Fibroblast of lung (primary cell): Measurements from ENCODE around the gene CELF2. TPM values are rescaled to one million over a fixed set of nuclear protein-coding genes. Genes with fewer than 3 reads are reported as not detected.

Source experiments
- DNase-seq, 2 donors: peaks; one replicate each; pipeline versions ENCODE4 v3.0.0 to v3.0.0-alpha.2; 2010; ENCODE audit warnings: low read depth in 2 of 2
- H2AFZ ChIP-seq: 2 replicates; pipeline ENCODE4 v1.5.1; 2012; ENCODE audit warnings: low read length, control low read depth, inconsistent platforms
- H3K27ac ChIP-seq: 2 replicates; pipeline ENCODE4 v1.5.1; 2011; ENCODE audit warnings: low read length, control low read depth; ENCODE audit not compliant: insufficient read depth
- H3K27me3 ChIP-seq: 2 replicates; pipeline ENCODE4 v1.5.1; 2011; ENCODE audit warnings: mild to moderate bottlenecking, low read length; ENCODE audit not compliant: control insufficient read depth, insufficient read depth
- H3K36me3 ChIP-seq: 2 replicates; pipeline ENCODE4 v1.5.1; 2011; ENCODE audit warnings: low read length; ENCODE audit not compliant: control insufficient read depth, insufficient read depth
- H3K4me1 ChIP-seq: 2 replicates; pipeline ENCODE4 v1.5.1; 2011; ENCODE audit warnings: low read length; ENCODE audit not compliant: control insufficient read depth, insufficient read depth; ENCODE audit errors: extremely low read depth
- H3K4me2 ChIP-seq: 2 replicates; pipeline ENCODE4 v1.5.1; 2011; ENCODE audit warnings: low read length, control low read depth; ENCODE audit not compliant: insufficient read depth; ENCODE audit errors: extremely low read depth
- H3K4me3 ChIP-seq, 4 experiments: fragments of 200-600 bp in 1 of 4; sonication (generic) in 1 of 4; replicated peaks in 1 of 4; 2 replicates each; pipeline ENCODE4 v1.5.1; 2011 to 2016; ENCODE audit warnings: low read length in 4 of 4, low read depth in 3 of 4, mild to moderate bottlenecking in 3 of 4, control low read depth in 2 of 4, inconsistent platforms in 1 of 4, mixed read lengths in 1 of 4; ENCODE audit not compliant: insufficient read depth in 1 of 4; ENCODE audit errors: control extremely low read depth in 1 of 4
- H3K79me2 ChIP-seq: 2 replicates; pipeline ENCODE4 v1.5.1; 2012; ENCODE audit warnings: mild to moderate bottlenecking, low read length, inconsistent platforms; ENCODE audit not compliant: control insufficient read depth, insufficient read depth
- H3K9ac ChIP-seq: 2 replicates; pipeline ENCODE4 v1.5.1; 2011; ENCODE audit warnings: mild to moderate bottlenecking, low read length, control low read depth; ENCODE audit not compliant: insufficient read depth
- H3K9me3 ChIP-seq: 2 replicates; pipeline ENCODE4 v1.5.1; 2012; ENCODE audit warnings: low read depth, low read length; ENCODE audit not compliant: control insufficient read depth, insufficient read depth
- H4K20me1 ChIP-seq: 2 replicates; pipeline ENCODE4 v1.5.1; 2011; ENCODE audit warnings: low read length; ENCODE audit not compliant: control insufficient read depth, insufficient read depth; ENCODE audit errors: extremely low read depth
- EZH2 ChIP-seq: IDR thresholded peaks from 2 replicates; pipeline ENCODE4 v1.5.1; 2012; ENCODE audit warnings: low read length, control low read depth, mild to moderate bottlenecking; ENCODE audit errors: missing control alignments
- polyA plus RNA-seq, 2 donors: library from polyadenylated mRNA; depleted of rRNA in 1 of 2; stranded (reverse) in 1 of 2; unstranded in 1 of 2; fragments of >200 nt; gene quantifications; 2 replicates each; pipeline ENCODE4 v1.2.1, GENCODE V29; 2011 to 2012; ENCODE audit warnings: missing spikeins in 1 of 2
- total RNA-seq: library from RNA; depleted of rRNA; stranded (reverse); fragments of >200 nt; gene quantifications from 2 replicates; pipeline ENCODE4 v1.2.1, GENCODE V29; 2014
- TF ChIP-seq, protein P1 (sequence below), 2 donors: IDR thresholded peaks in 1 of 2; conservative IDR thresholded peaks in 1 of 2; 1 replicate in 1 of 2; 2 replicates in 1 of 2; pipeline ENCODE4 v1.5.1; 2011 to 2012; ENCODE audit warnings: low read length in 2 of 2, control low read depth in 1 of 2, inconsistent platforms in 1 of 2, low read depth in 1 of 2, mild to moderate bottlenecking in 1 of 2

The CELF2 gene
- total and polyA plus RNA-seq, 2 donors (not counting 1 experiment from before 2014, with no cell fraction given), result 16.9 to 25.1 TPM

DNA sequence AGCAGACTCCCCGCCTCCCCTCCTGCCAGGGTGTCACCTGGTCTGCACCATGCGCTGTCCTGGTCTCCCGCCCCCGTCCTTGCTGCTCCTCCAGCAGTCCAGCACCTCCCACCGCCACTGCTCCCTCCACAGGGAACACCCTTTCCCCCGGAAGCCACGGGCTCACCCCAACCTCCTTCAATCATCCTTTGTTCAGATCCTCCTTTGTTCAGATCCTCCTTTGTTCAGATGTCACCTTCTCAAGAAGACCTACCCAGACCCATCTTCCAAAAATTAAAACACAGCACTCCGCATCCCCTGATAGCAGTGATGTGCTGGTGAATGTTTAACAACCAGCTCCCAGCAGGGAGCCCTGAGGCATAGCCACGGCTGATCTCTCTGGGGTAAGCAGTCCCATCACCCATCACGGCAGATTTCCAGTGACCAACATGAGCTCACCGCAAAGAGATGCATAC lies 356.1 kb downstream of the CELF2 start:
- no peaks in the 10 kb centered on the region for H3K79me2 ChIP-seq
- no peak for TF ChIP-seq EZH2
- TF ChIP-seq, protein P1, sequence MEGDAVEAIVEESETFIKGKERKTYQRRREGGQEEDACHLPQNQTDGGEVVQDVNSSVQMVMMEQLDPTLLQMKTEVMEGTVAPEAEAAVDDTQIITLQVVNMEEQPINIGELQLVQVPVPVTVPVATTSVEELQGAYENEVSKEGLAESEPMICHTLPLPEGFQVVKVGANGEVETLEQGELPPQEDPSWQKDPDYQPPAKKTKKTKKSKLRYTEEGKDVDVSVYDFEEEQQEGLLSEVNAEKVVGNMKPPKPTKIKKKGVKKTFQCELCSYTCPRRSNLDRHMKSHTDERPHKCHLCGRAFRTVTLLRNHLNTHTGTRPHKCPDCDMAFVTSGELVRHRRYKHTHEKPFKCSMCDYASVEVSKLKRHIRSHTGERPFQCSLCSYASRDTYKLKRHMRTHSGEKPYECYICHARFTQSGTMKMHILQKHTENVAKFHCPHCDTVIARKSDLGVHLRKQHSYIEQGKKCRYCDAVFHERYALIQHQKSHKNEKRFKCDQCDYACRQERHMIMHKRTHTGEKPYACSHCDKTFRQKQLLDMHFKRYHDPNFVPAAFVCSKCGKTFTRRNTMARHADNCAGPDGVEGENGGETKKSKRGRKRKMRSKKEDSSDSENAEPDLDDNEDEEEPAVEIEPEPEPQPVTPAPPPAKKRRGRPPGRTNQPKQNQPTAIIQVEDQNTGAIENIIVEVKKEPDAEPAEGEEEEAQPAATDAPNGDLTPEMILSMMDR (conservative IDR thresholded peaks at IDR 0.05 in 1 of 2, IDR thresholded peaks at IDR 0.05 in 1 of 2; ENCODE audit: low read depth in 1 of 2, low read length in 2 of 2), result no peak
- H3K9me3 ChIP-seq, result no peaks in the 10 kb centered on the region
- H3K27ac ChIP-seq, result no peak overlapping the region
- no peak overlapping the region for H2AFZ ChIP-seq
- H3K9ac ChIP-seq, result no peak overlapping the region
- H3K4me1 ChIP-seq, result no peaks in the 10 kb centered on the region
- H3K4me3 ChIP-seq, result no peak overlapping the region
- H3K4me2 ChIP-seq, result no peak overlapping the region
- no peaks in the 10 kb centered on the region for H4K20me1 ChIP-seq
- H3K36me3 ChIP-seq, result no peaks in the 10 kb centered on the region
- no peaks in the 10 kb centered on the region for H3K27me3 ChIP-seq
- peak in 1 of 2 donors; percentile 6 for DNase-seq

DNA sequence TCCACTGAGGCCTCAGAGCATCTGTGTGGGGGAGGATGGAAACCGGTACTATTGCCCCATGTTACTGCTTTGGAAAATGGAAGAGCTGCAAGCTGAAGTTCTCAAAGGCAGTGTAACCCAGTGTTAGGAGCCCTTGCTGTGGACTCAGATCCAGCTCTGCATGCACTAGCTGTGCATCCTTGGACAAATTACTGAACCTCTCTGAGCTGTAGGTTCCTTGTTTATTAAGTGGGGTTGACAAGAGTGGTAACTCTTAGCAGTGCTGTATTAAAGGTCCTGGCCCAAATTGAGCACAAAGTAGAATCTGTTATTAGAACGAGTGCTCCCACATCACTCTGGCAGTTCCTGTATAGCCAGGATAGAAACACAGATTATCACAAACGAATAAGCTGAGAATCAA lies 359.6 kb downstream of the CELF2 start:
- no peak overlapping the region for H3K9ac ChIP-seq
- H3K9me3 ChIP-seq, result no peaks in the 10 kb centered on the region

DNA sequence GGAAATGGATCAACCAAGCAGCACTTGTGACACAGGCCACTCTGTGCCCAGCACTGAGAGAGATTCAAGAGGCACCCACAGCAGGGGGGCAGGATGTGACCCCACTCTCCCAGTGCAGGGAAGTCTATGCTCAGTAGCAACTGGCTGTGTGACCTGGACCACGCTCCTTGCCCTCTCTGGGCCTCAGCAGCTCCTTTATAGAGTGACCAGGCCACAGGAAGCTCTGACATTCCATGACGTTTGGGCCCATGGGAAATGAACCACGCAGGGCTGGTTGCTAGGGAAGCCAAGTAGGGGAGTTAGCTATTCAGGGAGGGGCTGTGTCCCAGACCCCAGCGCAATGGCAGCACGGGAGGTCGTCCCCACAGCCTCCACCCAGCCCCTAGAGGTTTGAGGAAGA lies 361.2 kb downstream of the CELF2 start:
- H3K27ac ChIP-seq, result no peak overlapping the region
- no peaks in the 10 kb centered on the region for H3K36me3 ChIP-seq
- H3K4me2 ChIP-seq, result no peak overlapping the region
- TF ChIP-seq EZH2, result no peak
- TF ChIP-seq, protein P1 (conservative IDR thresholded peaks at IDR 0.05 in 1 of 2, IDR thresholded peaks at IDR 0.05 in 1 of 2; ENCODE audit: low read depth in 1 of 2, low read length in 2 of 2), result no peak
- no peak overlapping the region for H3K4me3 ChIP-seq
- H3K27me3 ChIP-seq, result no peaks in the 10 kb centered on the region
- no peaks in the 10 kb centered on the region for H3K79me2 ChIP-seq
- H3K9ac ChIP-seq, result no peak overlapping the region
- no peak overlapping the region for H2AFZ ChIP-seq
- H3K9me3 ChIP-seq, result no peaks in the 10 kb centered on the region
- H3K4me1 ChIP-seq, result no peaks in the 10 kb centered on the region
- no peaks in the 10 kb centered on the region for H4K20me1 ChIP-seq
- DNase-seq, result no peak

More for the DNA sequence above, 359.6 kb downstream of the CELF2 start:
- Histone ChIP-seq H3K27ac (no peak overlapping the region), H4K20me1 (no peaks in the 10 kb centered on the region), H3K36me3 (no peaks in the 10 kb centered on the region), H3K4me1 (no peaks in the 10 kb centered on the region), H3K4me3 (no peak overlapping the region), H2AFZ (no peak overlapping the region), H3K4me2 (no peak overlapping the region), H3K79me2 (no peaks in the 10 kb centered on the region), H3K27me3 (no peaks in the 10 kb centered on the region)
- TF ChIP-seq, protein P1 (conservative IDR thresholded peaks at IDR 0.05 in 1 of 2, IDR thresholded peaks at IDR 0.05 in 1 of 2; ENCODE audit: low read depth in 1 of 2, low read length in 2 of 2), result no peak
- TF ChIP-seq EZH2, result no peak
- no peak for DNase-seq
